NCI-H460 (cell line): ENCODE data around the gene TBXA2R. TPM values are rescaled to one million over a fixed set of nuclear protein-coding genes. Genes with fewer than 3 reads are reported as not detected.
A peak's percentile ranks its signal among the peaks of the same experiment; 100 is the strongest.
"Not testable (repeated sequence)": the region's sequence is repeated elsewhere in the genome, so short reads cannot be mapped to it uniquely, and the experiment has no call there.

ENCODE experiments used
- DNase-seq: peaks from one replicate; pipeline ENCODE4 v3.0.0-alpha.2; 2016; ENCODE audit warnings: low read depth; ENCODE audit errors: extremely low read depth
- total RNA-seq: library from RNA; depleted of rRNA; stranded (reverse); fragments of >200 nt; shearing (Covaris generic); gene quantifications from 2 replicates; pipeline ENCODE4 v1.2.3, GENCODE V29; 2014

TBXA2R gene
- total RNA-seq, 1 experiment from 2014 or later: 1.4 TPM

DNA sequence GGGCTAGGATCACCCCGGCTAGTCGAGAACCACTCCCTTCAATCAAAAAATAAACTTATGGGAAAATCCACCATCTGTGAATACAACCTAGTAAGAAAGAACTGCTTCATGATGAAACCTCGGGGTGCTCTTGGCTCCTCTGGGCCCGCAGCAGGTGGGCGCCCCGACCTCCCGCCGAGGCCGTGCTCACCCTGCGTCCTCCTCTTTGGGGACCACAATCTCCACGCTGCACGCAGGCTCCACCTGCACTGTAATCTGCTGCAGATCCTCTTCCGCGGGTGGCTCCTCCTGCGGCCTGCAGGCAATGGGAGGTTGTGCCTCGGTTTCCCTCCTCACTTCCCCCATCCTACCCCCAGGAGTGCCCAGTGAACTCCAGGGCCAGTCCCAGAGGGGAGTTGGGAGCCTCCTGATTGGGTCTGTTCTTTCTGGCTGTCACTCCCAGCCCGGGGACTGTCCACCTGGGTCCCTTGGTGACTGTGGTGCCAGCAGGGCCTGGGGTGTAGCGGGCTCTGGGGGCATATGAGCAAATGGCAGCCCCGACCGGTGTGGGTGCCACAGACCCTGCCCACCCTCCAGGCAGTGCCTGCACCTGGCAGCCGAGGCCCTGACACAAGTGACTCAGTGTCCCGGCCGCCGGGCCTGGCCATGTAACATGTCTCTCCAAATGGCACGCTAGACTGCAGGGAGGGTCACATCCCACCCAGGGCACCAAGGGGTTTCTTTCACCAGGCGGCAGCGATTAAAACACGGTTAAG, 35.0 kb upstream of the TBXA2R start:
- DNase-seq: no peak

- DNase-seq: no peak
These were observed 32.8 kb upstream of the TBXA2R start for GRCh38 chr19:3639479-3639878.

- no peak for DNase-seq
These were observed 31.8 kb upstream of the TBXA2R start for GRCh38 chr19:3638208-3639193.

GRCh38 chr19:3637621-3638020, 30.9 kb upstream of the TBXA2R start:
- no peak for DNase-seq

- no peak for DNase-seq
These were observed 30.3 kb upstream of the TBXA2R start for GRCh38 chr19:3636962-3637361.

DNA sequence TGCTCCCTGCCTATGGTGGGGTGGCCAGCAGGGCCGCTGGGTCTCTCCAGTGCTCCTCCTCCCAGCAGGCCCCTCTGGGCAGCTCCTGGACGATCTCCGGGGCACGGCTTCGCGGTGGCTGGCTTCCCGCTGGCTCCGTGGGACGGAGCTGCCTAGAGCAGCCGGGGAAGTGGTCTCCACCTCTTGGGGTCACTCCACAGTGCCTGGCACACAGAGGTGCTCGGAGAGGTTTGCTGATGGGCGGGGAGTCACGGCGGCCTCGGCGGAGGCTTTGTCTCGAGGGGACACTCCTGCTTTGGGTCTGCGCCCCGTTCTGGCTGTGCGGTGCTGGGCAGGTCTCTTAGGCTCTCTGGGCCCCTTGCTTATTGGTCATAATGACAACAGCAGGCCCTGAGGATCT, 29.8 kb upstream of the TBXA2R start:
- no peak for DNase-seq

DNA sequence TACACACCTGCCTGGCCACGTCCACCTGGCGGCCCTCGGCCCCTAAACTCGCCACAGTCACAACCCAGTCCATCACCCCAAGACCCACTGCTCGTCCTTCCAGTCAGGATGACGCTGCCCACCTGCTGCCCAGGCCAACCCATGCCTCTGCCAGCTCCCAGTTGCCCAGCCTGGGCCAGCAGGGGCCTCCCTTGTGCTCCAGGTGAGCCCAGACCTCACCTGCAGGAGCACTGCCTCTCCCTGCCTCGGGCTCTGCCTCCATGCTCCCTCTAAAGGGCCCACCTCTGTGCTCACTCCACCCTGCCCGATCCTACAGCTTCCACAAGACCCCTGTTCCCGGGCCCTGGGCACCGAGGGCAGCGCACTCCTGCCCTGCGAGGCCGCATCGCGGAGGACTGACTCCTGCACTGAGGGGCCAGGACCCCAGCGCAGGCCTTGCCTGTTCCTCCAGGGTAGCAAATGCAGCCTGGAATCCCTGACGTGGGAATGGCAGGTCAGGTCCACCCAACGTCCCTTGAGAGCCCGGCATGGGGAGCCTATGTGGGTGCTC, 27.9 kb upstream of the TBXA2R start:
- DNase-seq: no peak

DNA sequence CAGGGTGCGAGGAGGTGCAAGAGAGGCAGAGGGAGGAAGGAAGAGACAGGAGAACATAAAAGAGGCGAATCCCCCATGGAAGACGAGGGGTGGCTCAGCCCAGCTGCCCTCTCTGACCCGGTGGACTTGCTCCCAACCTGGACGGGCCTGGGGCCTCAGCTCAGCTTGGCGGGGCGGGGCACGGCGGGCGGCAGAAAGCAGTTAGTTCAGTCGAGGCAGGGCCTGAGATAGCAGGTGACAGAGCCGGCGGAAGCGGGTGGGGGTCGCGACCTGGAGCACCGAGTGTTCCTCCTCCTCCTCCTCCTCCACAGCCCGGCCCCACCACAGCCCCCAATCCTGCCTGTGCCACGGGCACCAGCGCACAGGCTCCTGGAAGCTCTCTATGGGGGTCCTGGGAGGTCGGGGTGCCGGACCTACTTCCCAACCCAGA, 26.9 kb upstream of the TBXA2R start:
- no peak for DNase-seq

DNA sequence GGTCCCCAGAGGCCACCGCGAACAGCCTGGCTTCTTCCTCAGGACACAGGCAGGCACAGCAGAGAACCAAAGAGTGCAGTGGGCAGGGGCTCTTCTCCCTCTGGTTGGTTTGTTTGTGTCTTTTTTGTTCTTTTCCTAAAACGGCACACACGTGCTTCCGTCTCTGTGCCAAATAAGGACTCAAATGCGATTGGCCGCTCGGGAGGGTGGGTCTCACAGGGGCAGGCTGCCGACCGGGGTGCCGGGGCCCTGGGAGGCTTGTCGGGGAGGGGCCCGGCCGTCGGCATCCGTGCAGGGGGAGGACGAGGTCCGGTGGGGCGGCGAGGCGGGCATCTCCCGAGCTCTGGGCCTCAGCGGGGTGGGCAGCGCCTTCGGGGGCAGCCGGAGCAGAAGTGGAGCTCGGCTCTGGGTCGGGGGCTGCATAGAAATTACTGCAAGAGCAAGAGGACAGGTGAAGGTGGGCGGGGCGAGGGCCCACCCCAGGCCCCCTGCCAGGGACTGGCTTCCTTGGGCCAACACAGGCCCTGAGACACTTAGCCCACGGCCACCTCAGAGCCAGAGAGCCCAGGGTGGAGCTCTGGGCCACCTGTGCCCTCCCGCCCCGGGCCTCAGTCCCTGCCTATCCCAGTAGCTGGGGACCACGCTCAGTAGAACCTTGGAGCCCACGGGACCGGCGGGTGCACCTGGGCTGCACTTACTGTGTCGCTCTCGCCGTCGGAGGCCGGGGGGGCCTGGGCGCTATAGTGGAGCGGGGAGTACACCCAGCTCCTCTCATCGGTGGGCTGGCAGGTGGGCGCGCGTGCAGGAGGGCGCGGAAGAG, 26.3 kb upstream of the TBXA2R start:
- no peak for DNase-seq

DNA sequence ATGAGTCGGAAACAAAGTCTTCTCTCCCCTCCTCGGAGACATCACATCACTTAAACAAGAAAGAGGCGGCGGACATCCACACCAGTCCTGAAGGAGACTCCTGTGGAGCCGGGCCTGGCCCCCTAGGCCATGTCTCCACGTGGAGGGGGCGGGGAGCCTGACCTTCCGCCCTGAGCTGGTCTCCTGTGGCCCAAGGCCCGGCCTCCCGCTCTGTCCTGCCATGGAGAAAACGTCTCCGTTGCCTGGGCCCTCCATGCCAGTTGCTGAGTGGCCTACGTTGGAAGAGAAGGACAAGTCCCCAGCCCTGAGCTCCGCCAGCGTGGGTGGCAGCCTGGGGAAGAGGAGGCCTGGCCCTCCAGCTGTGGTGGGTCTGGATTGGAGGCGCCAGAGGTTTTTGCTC, 25.4 kb upstream of the TBXA2R start:
- no peak for DNase-seq

DNA sequence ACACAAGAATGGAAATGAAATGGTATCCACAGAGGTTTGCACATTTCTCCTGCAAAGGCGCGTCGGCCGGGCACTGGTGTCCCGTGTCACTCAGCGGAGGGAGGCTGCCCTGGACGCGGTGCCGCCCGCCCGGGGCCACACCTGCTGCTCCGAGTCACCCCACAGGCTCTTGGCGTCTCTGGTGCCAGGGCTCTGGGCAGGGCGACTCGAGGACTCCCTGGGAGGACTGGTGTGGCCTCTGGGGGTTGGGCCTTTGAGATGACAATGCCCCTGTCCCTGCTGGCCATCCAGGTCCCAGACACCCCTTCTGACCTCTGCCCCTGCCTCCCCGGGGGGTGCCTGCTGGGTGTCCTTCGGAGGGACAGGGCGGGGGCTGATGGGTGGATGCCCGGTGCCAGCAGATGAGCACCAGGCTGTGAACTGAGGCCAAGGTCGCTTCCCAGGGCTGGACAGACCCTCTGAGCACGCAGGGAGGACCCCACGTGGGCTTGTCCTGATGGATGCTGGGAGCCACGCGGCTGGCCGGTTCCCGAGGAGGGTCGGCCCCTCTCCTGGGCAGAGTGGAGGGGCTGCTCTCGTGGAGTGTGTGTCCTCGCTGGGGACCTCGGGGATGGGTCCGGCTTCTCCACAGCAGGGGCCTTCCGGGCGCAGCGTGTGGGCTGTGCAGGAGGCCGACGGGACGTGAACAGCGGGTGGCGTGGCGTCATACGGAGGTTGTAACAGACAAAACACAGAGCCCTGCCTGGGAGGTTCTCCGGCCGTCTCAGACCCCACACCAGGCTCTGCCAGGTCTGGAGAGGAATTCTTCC, 24.6 kb upstream of the TBXA2R start:
- DNase-seq: no peak

DNA sequence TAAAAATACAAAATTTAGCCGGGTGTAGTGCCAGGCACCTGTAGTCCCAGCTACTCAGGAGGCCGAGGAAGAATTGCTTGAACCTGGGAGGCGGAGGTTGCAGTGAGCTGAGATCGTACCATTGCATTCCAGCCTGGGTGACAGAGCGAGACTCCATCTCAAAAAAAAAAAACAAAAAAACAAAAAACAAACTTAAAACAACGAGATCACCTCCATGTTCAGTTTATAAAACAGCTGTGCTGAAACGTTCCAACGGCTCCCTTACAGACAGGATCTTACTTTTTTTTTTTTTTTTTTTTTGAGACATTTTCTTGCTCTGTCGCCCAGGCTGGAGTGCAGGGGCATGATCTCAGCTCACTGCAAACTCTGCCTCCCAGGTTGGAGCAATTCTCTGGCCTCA, 22.1 kb upstream of the TBXA2R start:
- DNase-seq: not testable (repeated sequence)

DNA sequence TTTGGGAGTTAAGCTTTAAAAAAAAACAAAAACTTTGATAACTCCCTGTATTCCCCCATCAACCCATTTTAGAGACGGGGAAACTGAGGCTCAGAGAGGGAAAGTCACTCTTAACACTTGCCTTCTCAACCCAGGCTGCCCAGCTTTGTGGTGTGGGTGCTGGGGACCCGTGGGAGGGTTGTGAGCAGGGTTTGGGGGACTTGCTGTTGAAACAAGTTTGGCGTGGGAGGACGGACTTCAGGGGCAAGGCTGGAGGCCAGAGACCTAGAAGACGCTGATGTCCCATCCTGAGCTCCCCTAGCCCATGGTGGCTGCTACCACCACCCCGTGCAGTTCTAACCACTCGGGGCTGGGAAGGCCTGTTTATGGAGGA, 20.7 kb upstream of the TBXA2R start:
- DNase-seq: no peak

- DNase-seq: peak; percentile 97
These were observed 20.0 kb upstream of the TBXA2R start, which contains the start of gene CACTIN for GRCh38 chr19:3626473-3627350. Gene CACTIN (minus strand): TSS chr19:3626790. CDS start chr19:3626762, 28 bp downstream.

- DNase-seq: no peak
These were observed 19.4 kb upstream of the TBXA2R start for GRCh38 chr19:3625996-3626472.

GRCh38 chr19:3623716-3624115, 17.0 kb upstream of the TBXA2R start:
- DNase-seq: no peak

GRCh38 chr19:3622224-3622623, 15.5 kb upstream of the TBXA2R start:
- DNase-seq: no peak

DNA sequence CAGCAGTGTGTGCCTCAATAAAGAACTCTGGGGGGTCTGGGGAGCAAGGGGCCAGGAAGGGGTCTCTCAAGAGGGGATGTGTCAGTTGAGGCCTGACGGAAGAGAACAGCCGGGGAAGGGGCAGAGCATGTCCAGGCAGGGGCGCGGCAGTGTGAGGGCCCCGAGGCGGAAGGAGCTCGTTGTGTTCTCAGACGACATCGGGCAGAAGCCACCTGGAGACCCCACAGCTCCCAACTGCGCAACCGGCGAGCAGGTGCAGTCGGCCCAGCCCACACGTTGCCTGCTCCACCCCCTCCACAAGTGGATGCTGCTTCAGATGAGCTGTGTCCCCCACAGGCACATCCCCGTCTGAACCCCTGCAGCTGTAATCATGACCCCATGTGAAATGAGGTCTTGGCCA, 15.0 kb upstream of the TBXA2R start:
- DNase-seq: no peak
